ENCODE results near the gene REC8. TPM values are rescaled to one million over a fixed set of nuclear protein-coding genes. Genes with fewer than 3 reads are reported as not detected.
A peak's percentile ranks its signal among the peaks of the same experiment; 100 is the strongest.

Gene REC8
- total and polyA plus RNA-seq, 2 of the 13 experiments (the other 11 are each of a cell fraction or from before 2014, with no cell fraction given): 3.4 to 14.7 TPM

DNA sequence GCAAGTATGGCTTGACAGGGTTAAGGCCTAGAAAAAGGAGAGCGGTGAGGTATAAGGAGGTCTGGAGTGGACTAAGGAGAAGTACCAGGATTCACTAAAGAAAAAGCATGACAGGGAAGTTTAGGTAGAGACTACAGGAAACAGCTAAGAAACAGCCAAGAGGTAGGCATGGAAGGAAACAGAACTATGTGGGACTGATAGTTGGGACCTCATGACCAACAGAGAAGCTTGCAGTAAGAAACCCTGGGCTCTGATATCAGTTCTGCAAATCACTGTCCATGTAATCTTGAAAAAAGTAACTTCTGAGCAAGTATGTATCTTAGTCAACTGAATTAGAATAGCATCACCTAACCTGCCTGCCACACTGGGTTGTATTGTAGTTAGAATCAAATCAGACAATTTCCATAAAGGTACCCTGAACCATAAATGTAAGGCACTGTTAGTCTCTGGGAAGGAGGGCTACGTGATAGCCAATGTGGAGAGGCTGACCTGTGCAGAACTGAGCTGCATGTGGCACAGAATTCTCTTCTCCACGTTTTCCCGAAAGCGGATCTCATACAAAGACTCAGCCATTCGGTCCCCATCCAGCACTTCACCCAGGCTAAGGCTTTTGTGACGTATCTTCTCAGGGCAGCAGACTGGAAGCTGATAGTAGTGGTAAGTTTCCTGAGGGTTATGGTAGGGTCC, 22.4 kb downstream of the REC8 start (continued):
- TF ChIP-seq, protein P1, sequence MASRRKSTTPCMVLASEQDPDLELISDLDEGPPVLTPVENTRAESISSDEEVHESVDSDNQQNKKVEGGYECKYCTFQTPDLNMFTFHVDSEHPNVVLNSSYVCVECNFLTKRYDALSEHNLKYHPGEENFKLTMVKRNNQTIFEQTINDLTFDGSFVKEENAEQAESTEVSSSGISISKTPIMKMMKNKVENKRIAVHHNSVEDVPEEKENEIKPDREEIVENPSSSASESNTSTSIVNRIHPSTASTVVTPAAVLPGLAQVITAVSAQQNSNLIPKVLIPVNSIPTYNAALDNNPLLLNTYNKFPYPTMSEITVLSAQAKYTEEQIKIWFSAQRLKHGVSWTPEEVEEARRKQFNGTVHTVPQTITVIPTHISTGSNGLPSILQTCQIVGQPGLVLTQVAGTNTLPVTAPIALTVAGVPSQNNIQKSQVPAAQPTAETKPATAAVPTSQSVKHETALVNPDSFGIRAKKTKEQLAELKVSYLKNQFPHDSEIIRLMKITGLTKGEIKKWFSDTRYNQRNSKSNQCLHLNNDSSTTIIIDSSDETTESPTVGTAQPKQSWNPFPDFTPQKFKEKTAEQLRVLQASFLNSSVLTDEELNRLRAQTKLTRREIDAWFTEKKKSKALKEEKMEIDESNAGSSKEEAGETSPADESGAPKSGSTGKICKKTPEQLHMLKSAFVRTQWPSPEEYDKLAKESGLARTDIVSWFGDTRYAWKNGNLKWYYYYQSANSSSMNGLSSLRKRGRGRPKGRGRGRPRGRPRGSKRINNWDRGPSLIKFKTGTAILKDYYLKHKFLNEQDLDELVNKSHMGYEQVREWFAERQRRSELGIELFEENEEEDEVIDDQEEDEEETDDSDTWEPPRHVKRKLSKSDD (CRISPR knock-in tag; IDR thresholded peaks at IDR 0.05; ENCODE audit: low read depth): no peak
- TF ChIP-seq, protein P2, sequence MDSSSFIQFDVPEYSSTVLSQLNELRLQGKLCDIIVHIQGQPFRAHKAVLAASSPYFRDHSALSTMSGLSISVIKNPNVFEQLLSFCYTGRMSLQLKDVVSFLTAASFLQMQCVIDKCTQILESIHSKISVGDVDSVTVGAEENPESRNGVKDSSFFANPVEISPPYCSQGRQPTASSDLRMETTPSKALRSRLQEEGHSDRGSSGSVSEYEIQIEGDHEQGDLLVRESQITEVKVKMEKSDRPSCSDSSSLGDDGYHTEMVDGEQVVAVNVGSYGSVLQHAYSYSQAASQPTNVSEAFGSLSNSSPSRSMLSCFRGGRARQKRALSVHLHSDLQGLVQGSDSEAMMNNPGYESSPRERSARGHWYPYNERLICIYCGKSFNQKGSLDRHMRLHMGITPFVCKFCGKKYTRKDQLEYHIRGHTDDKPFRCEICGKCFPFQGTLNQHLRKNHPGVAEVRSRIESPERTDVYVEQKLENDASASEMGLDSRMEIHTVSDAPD (CRISPR knock-in tag; IDR thresholded peaks at IDR 0.05): no peak

DNA sequence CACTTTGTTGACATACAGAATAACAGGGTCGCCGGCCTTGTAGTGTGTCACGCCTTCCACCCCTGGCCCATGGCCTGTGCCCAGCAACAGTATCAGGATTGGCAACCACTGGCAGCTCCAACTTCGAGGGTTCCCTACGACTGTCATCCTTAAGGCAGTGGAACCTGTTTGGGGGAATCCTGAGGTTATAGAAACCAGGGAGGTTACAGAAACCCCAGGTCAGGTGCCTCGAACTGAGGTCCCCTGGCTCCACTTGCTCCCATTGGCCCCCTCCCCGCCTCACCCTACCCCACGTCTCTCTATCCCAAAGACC, 22.9 kb downstream of the REC8 start:
- POLR2A ChIA-PET: interaction anchor here (0.8 to 4.3 kb wide), 27 partner anchors 7 to 592 kb away, joined by 3 to 230 read pairs (median 9); partner anchors contain the start of genes CARMIL3, CHMP4A, DCAF11 and DHRS1
- Histone ChIP-seq H3K9ac (ENCODE audit: insufficient read depth, low read depth, low read length) (peak overlapping the region; percentile 97), H3K27ac (ENCODE audit: extremely low read length, insufficient read depth, low read length) (peak overlapping the region; percentile 84), H2AFZ (ENCODE audit: low read length) (no peak overlapping the region), H3K79me2 (ENCODE audit: insufficient read depth, low read length) (peaks cover 43% of the 10 kb centered on the region), H4K20me1 (ENCODE audit: insufficient read depth, low read length) (no peaks in the 10 kb centered on the region), H3K4me3 (replicated peaks in 1 of 3; ENCODE audit: insufficient read depth in 1 of 3, low read depth in 2 of 3, low read length in 3 of 3) (peak overlapping the region; percentile 79 to 91 (median 85)), H3K9me3 (ENCODE audit: low read length) (no peaks in the 10 kb centered on the region), H3K36me3 (replicated peaks in 1 of 2; ENCODE audit: control insufficient read depth in 1 of 2, insufficient read depth in 2 of 2, low read length in 2 of 2) (peaks cover 17 to 29% of the 10 kb centered on the region in 2 experiments; a peak in 4 of 5 replicates), H3K4me2 (ENCODE audit: low read depth, low read length) (peak overlapping the region; percentile 99), H3K4me1 (ENCODE audit: insufficient read depth, low read length) (peaks cover 65% of the 10 kb centered on the region), H3K27me3 (ENCODE audit: control insufficient read depth in 1 of 2, insufficient read depth in 2 of 2, low read length in 2 of 2) (no peaks in the 10 kb centered on the region; a peak in 1 of 5 replicates)
- CTCF ChIA-PET (ENCODE audit: low intra/inter-chr PET ratio, low total read pairs): no interaction called here
- no peak for FAIRE-seq
- in situ Hi-C loops (cut with HindIII; ENCODE audit: extremely low pct_ligation_motif_present, low pct_unique_long_range_greater_than_20kb): no loop called here
- 0 out of 3 replicates have a peak, but pooled peaks have one; percentile 0 for ATAC-seq
- 66% methylated on average over 8 of the region's 8 CpGs for WGBS (ENCODE audit: low lambda C conversion rate)
- no peak for DNase-seq (ENCODE audit: low spot score)
- intact Hi-C loops (cut with micrococcal nuclease; ENCODE audit: unreplicated experiment): loop anchor here (1.0 kb wide), 1 partner anchor 102 kb away; no protein-coding TSS in a partner anchor
- no TSS peak for BruUV-seq (replicated peaks)
- TF ChIP-seq, protein P3, sequence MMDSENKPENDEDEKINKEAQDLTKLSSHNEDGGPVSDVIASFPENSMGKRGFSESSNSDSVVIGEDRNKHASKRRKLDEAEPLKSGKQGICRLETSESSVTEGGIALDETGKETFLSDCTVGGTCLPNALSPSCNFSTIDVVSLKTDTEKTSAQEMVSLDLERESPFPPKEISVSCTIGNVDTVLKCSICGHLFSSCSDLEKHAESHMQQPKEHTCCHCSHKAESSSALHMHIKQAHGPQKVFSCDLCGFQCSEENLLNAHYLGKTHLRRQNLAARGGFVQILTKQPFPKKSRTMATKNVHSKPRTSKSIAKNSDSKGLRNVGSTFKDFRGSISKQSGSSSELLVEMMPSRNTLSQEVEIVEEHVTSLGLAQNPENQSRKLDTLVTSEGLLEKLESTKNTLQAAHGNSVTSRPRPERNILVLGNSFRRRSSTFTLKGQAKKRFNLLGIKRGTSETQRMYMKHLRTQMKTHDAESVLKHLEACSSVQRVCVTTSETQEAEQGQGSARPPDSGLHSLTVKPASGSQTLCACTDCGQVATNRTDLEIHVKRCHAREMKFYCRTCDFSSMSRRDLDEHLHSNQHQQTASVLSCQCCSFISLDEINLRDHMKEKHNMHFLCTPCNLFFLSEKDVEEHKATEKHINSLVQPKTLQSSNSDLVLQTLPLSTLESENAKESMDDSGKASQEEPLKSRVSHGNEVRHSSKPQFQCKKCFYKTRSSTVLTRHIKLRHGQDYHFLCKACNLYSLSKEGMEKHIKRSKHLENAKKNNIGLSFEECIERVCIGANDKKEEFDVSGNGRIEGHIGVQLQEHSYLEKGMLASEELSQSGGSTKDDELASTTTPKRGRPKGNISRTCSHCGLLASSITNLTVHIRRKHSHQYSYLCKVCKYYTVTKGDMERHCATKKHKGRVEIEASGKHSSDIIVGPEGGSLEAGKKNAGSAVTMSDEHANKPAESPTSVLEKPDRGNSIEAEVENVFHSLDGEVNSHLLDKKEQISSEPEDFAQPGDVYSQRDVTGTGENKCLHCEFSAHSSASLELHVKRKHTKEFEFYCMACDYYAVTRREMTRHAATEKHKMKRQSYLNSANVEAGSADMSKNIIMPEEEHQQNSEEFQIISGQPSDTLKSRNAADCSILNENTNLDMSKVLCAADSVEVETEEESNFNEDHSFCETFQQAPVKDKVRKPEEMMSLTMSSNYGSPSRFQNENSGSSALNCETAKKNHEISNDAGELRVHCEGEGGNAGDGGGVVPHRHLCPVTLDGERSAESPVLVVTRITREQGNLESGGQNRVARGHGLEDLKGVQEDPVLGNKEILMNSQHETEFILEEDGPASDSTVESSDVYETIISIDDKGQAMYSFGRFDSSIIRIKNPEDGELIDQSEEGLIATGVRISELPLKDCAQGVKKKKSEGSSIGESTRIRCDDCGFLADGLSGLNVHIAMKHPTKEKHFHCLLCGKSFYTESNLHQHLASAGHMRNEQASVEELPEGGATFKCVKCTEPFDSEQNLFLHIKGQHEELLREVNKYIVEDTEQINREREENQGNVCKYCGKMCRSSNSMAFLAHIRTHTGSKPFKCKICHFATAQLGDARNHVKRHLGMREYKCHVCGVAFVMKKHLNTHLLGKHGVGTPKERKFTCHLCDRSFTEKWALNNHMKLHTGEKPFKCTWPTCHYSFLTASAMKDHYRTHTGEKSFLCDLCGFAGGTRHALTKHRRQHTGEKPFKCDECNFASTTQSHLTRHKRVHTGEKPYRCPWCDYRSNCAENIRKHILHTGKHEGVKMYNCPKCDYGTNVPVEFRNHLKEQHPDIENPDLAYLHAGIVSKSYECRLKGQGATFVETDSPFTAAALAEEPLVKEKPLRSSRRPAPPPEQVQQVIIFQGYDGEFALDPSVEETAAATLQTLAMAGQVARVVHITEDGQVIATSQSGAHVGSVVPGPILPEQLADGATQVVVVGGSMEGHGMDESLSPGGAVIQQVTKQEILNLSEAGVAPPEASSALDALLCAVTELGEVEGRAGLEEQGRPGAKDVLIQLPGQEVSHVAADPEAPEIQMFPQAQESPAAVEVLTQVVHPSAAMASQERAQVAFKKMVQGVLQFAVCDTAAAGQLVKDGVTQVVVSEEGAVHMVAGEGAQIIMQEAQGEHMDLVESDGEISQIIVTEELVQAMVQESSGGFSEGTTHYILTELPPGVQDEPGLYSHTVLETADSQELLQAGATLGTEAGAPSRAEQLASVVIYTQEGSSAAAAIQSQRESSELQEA (CRISPR knock-in tag; IDR thresholded peaks at IDR 0.05; ENCODE audit: not compliant biosample characterization): no peak
- TF ChIP-seq MTA3 (CRISPR knock-in tag; IDR thresholded peaks at IDR 0.05) (0 out of 2 replicates have a peak, but pooled peaks have one; percentile 45), ZNF343 (CRISPR knock-in tag; IDR thresholded peaks at IDR 0.05) (no peak), ZNF3 (CRISPR knock-in tag; IDR thresholded peaks at IDR 0.05) (no peak), XRCC5 (optimal IDR thresholded peaks at IDR 0.05; ENCODE audit: low read length) (no peak)
- TF ChIP-seq, protein P4, sequence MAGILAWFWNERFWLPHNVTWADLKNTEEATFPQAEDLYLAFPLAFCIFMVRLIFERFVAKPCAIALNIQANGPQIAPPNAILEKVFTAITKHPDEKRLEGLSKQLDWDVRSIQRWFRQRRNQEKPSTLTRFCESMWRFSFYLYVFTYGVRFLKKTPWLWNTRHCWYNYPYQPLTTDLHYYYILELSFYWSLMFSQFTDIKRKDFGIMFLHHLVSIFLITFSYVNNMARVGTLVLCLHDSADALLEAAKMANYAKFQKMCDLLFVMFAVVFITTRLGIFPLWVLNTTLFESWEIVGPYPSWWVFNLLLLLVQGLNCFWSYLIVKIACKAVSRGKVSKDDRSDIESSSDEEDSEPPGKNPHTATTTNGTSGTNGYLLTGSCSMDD (CRISPR knock-in tag; IDR thresholded peaks at IDR 0.05): no peak

Data from HepG2 (cell line).